HepG2 (cell line): ENCODE data around the gene USP35. TPM values are rescaled to one million over a fixed set of nuclear protein-coding genes. Genes with fewer than 3 reads are reported as not detected.

Experiments used
- ASH2L ChIP-seq: fragments of 300-600, 200-600 bp; sonication (generic); IDR thresholded peaks from 2 replicates; pipeline ENCODE4 v1.7.0; 2017; ENCODE audit warnings: low read depth, mild to moderate bottlenecking, moderate library complexity, mixed read lengths, low read length; ENCODE audit not compliant: insufficient read length
- BHLHE40 ChIP-seq: IDR thresholded peaks from 2 replicates; pipeline ENCODE4 v1.6.1; 2011; ENCODE audit warnings: low read length, improper control_type of control experiment
- CENPX ChIP-seq: sonication (generic); formaldehyde crosslinking; IDR thresholded peaks from 2 replicates; pipeline ENCODE4 v1.9.0; 2021; ENCODE audit warnings: mild to moderate bottlenecking, missing genetic modification reagents, moderate library complexity
- HNRNPLL ChIP-seq: fragments of 200-400 bp; formaldehyde crosslinking; IDR thresholded peaks from 2 replicates; pipeline ENCODE4 v1.6.1; 2017; ENCODE audit warnings: mild to moderate bottlenecking, low read depth, low read length; ENCODE audit not compliant: poor library complexity, severe bottlenecking
- HOXA7 ChIP-seq: sonication (generic); formaldehyde crosslinking; IDR thresholded peaks from 2 replicates; pipeline ENCODE4 v1.8.1; 2022; ENCODE audit warnings: mild to moderate bottlenecking, missing genetic modification reagents, moderate library complexity
- IRX3 ChIP-seq: sonication (generic); formaldehyde crosslinking; IDR thresholded peaks from 2 replicates; pipeline ENCODE4 v1.8.1; 2023; ENCODE audit warnings: mild to moderate bottlenecking, low read depth, missing genetic modification reagents, borderline replicate concordance
- KDM4B ChIP-seq: sonication (generic); formaldehyde crosslinking; IDR thresholded peaks from 2 replicates; pipeline ENCODE4 v1.4.0; 2020; ENCODE audit warnings: missing genetic modification reagents
- NFKBIZ ChIP-seq: IDR thresholded peaks from 2 replicates; pipeline ENCODE4 v1.6.1; 2018; ENCODE audit warnings: missing genetic modification reagents, missing compliant biosample characterization
- NFYB ChIP-seq: sonication (generic); formaldehyde crosslinking; IDR thresholded peaks from 2 replicates; pipeline ENCODE4 v1.4.0; 2020; ENCODE audit warnings: missing genetic modification reagents
- PHF8 ChIP-seq: sonication (generic); formaldehyde crosslinking; IDR thresholded peaks from 2 replicates; pipeline ENCODE4 v1.5.0; 2020; ENCODE audit warnings: missing genetic modification reagents
- PRMT3 ChIP-seq: sonication (generic); formaldehyde crosslinking; IDR thresholded peaks from 2 replicates; pipeline ENCODE4 v1.8.1; 2022; ENCODE audit warnings: low read depth, mild to moderate bottlenecking, moderate library complexity, missing genetic modification reagents, borderline replicate concordance
- RARA ChIP-seq: IDR thresholded peaks from 2 replicates; pipeline ENCODE4 v1.6.1; 2016; ENCODE audit warnings: missing genetic modification reagents, missing compliant biosample characterization
- RCOR2 ChIP-seq: IDR thresholded peaks from 2 replicates; pipeline ENCODE4 v1.6.1; 2016; ENCODE audit warnings: missing biosample characterization, missing genetic modification reagents
- THYN1 ChIP-seq: sonication (generic); formaldehyde crosslinking; IDR thresholded peaks from 2 replicates; pipeline ENCODE4 v1.8.1; 2023; ENCODE audit warnings: low read depth, mild to moderate bottlenecking, moderate library complexity, missing genetic modification reagents, borderline replicate concordance
- ZNF331 ChIP-seq: sonication (generic); formaldehyde crosslinking; IDR thresholded peaks from 2 replicates; pipeline ENCODE4 v1.4.0; 2020; ENCODE audit warnings: missing genetic modification reagents
- ZNF44 ChIP-seq: sonication (generic); formaldehyde crosslinking; IDR thresholded peaks from 2 replicates; pipeline ENCODE4 v1.5.1; 2020; ENCODE audit warnings: mild to moderate bottlenecking, missing genetic modification reagents
- ZNF773 ChIP-seq: sonication (generic); formaldehyde crosslinking; IDR thresholded peaks from 2 replicates; pipeline ENCODE4 v1.4.0; 2020; ENCODE audit warnings: missing genetic modification reagents, borderline replicate concordance
- polyA plus RNA-seq, 8 experiments: library from polyadenylated mRNA; depleted of rRNA in 3 of 8; stranded (reverse) in 7 of 8; unstranded in 1 of 8; fragments of >200 nt; fragmentation: Illumina TruSeq in 4 of 8; extraction: Trizol in 4 of 8; gene quantifications; 2 replicates each; pipeline versions ENCODE4 v1.2.1 to v1.2.3, GENCODE V29; 2011 to 2016; ENCODE audit warnings: low read depth in 4 of 8, missing spikeins in 1 of 8, mixed read lengths in 1 of 8; ENCODE audit not compliant: insufficient read depth in 1 of 8
- total RNA-seq, 5 experiments: library from RNA; depleted of rRNA; stranded (reverse); fragments of >200 nt; fragmentation: Illumina TruSeq; extraction: Trizol; gene quantifications; 2 replicates each; pipeline ENCODE4 v1.2.3, GENCODE V29; 2016; ENCODE audit warnings: low read depth in 1 of 5
- TF ChIP-seq, protein P1 (sequence below): sonication (generic); formaldehyde crosslinking; IDR thresholded peaks from 2 replicates; pipeline ENCODE4 v1.5.1; 2020; ENCODE audit warnings: missing genetic modification reagents, mild to moderate bottlenecking, borderline replicate concordance
- TF ChIP-seq, protein P2 (sequence below): sonication (generic); formaldehyde crosslinking; IDR thresholded peaks from 2 replicates; pipeline ENCODE4 v1.4.0; 2020; ENCODE audit warnings: mild to moderate bottlenecking, missing genetic modification reagents, borderline replicate concordance
- TF ChIP-seq, protein P3 (sequence below): sonication (generic); formaldehyde crosslinking; IDR thresholded peaks from 2 replicates; pipeline ENCODE4 v1.5.0; 2020; ENCODE audit warnings: missing genetic modification reagents
- TF ChIP-seq, protein P4 (sequence below): sonication (generic); formaldehyde crosslinking; IDR thresholded peaks from 2 replicates; pipeline ENCODE4 v1.5.0; 2020; ENCODE audit warnings: missing genetic modification reagents, mild to moderate bottlenecking, borderline replicate concordance
- TF ChIP-seq, protein P5 (sequence below): sonication (generic); formaldehyde crosslinking; IDR thresholded peaks from 2 replicates; pipeline ENCODE4 v1.4.0; 2020; ENCODE audit warnings: missing genetic modification reagents

The USP35 gene
- total and polyA plus RNA-seq, 2 of the 13 experiments (the other 11 are each of a cell fraction or from before 2014, with no cell fraction given) = 4.6 to 7.7 TPM

DNA sequence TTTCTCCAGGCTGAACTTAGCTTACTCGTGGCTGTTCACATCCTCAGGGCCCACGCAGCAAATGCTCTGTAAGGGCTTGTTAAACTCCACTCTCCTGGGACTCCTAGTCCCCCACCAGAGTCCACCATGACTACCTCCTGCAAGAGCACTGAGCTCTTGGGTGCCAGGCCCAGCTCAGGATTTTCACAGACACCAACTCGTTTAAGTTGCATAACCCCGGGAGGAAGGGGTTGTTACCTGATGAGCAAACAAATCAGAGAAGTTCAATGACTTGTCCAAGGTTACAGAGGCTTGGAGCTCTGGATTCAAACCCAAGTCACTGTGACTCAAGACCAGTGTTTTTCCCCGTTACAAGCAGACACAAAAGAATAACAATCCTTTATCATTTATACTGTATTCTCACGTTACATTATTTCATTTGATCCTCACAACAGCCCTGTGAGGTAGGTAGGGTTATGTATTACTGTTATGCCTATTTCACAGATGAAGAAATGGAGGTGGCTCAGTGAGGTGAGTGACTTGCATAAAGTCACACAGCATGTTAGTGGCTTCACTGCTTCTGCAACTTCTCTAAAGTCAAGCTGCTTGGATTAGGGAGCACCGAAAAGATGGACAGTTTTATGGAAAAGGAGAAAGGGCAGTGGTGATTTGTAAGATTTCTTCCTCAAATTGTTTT is 17.7 kb upstream of the USP35 start (continued):
- TF ChIP-seq, protein P1, sequence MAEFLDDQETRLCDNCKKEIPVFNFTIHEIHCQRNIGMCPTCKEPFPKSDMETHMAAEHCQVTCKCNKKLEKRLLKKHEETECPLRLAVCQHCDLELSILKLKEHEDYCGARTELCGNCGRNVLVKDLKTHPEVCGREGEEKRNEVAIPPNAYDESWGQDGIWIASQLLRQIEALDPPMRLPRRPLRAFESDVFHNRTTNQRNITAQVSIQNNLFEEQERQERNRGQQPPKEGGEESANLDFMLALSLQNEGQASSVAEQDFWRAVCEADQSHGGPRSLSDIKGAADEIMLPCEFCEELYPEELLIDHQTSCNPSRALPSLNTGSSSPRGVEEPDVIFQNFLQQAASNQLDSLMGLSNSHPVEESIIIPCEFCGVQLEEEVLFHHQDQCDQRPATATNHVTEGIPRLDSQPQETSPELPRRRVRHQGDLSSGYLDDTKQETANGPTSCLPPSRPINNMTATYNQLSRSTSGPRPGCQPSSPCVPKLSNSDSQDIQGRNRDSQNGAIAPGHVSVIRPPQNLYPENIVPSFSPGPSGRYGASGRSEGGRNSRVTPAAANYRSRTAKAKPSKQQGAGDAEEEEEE (CRISPR knock-in tag) = no peak
- TF ChIP-seq KDM4B (CRISPR knock-in tag) (no peak), PRMT3 (CRISPR knock-in tag) (no peak), BHLHE40 (no peak), ZNF331 (CRISPR knock-in tag) (0 out of 2 replicates have a peak, but pooled peaks have one; percentile 51), PHF8 (CRISPR knock-in tag) (no peak), ZNF44 (CRISPR knock-in tag) (no peak), HOXA7 (no peak), IRX3 (CRISPR knock-in tag) (no peak), NFKBIZ (0 out of 2 replicates have a peak, but pooled peaks have one; percentile 58), NFYB (CRISPR knock-in tag) (no peak), CENPX (CRISPR knock-in tag) (no peak), ASH2L (no peak), ZNF773 (CRISPR knock-in tag) (no peak), THYN1 (CRISPR knock-in tag) (no peak), HNRNPLL (no peak), RARA (CRISPR knock-in tag) (peak; percentile 93), RCOR2 (CRISPR knock-in tag) (peak; percentile 87)
- TF ChIP-seq, protein P2, sequence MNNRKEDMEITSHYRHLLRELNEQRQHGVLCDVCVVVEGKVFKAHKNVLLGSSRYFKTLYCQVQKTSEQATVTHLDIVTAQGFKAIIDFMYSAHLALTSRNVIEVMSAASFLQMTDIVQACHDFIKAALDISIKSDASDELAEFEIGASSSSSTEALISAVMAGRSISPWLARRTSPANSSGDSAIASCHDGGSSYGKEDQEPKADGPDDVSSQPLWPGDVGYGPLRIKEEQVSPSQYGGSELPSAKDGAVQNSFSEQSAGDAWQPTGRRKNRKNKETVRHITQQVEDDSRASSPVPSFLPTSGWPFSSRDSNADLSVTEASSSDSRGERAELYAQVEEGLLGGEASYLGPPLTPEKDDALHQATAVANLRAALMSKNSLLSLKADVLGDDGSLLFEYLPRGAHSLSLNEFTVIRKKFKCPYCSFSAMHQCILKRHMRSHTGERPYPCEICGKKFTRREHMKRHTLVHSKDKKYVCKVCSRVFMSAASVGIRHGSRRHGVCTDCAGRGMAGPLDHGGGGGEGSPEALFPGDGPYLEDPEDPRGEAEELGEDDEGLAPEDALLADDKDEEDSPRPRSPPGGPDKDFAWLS (CRISPR knock-in tag) = no peak
- TF ChIP-seq, protein P3, sequence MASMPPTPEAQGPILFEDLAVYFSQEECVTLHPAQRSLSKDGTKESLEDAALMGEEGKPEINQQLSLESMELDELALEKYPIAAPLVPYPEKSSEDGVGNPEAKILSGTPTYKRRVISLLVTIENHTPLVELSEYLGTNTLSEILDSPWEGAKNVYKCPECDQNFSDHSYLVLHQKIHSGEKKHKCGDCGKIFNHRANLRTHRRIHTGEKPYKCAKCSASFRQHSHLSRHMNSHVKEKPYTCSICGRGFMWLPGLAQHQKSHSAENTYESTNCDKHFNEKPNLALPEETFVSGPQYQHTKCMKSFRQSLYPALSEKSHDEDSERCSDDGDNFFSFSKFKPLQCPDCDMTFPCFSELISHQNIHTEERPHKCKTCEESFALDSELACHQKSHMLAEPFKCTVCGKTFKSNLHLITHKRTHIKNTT (CRISPR knock-in tag) = no peak
- TF ChIP-seq, protein P4, sequence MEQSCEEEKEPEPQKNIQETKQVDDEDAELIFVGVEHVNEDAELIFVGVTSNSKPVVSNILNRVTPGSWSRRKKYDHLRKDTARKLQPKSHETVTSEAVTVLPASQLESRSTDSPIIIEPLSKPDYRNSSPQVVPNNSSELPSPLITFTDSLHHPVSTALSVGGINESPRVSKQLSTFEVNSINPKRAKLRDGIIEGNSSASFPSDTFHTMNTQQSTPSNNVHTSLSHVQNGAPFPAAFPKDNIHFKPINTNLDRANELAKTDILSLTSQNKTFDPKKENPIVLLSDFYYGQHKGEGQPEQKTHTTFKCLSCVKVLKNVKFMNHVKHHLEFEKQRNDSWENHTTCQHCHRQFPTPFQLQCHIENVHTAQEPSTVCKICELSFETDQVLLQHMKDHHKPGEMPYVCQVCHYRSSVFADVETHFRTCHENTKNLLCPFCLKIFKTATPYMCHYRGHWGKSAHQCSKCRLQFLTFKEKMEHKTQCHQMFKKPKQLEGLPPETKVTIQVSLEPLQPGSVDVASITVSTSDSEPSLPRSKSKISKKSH = no peak
- TF ChIP-seq, protein P5, sequence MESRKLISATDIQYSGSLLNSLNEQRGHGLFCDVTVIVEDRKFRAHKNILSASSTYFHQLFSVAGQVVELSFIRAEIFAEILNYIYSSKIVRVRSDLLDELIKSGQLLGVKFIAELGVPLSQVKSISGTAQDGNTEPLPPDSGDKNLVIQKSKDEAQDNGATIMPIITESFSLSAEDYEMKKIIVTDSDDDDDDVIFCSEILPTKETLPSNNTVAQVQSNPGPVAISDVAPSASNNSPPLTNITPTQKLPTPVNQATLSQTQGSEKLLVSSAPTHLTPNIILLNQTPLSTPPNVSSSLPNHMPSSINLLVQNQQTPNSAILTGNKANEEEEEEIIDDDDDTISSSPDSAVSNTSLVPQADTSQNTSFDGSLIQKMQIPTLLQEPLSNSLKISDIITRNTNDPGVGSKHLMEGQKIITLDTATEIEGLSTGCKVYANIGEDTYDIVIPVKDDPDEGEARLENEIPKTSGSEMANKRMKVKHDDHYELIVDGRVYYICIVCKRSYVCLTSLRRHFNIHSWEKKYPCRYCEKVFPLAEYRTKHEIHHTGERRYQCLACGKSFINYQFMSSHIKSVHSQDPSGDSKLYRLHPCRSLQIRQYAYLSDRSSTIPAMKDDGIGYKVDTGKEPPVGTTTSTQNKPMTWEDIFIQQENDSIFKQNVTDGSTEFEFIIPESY = no peak
